IMR-90 (cell line): Measurements from ENCODE around the gene SFTA2. TPM values are rescaled to one million over a fixed set of nuclear protein-coding genes. Genes with fewer than 3 reads are reported as not detected.

Source experiments
- ATAC-seq: fragments of 200-7000 bp; cut with Tn5 transposase; 2 replicates; pipeline ENCODE4 v1.9.1; 2020; ENCODE audit warnings: low read depth, mild to moderate bottlenecking, moderate library complexity
- BruUV-seq: library from RNA; stranded (reverse); fragments of 400-500 nt; replicated peaks from 2 replicates; lab custom pipeline; 2021; lab: Mats Ljungman, UMichigan
- CTCF ChIA-PET: fragments of 300-600 bp; formaldehyde crosslinking; extraction: SDS; loops from one replicate; lab custom pipeline; 2021; ENCODE audit warnings: antibody characterized with exemption; lab: Yijun Ruan, JAX
- POLR2A ChIA-PET: fragments of 300-600 bp; sonication (Branson Sonifier 250); formaldehyde crosslinking; loops from one replicate; lab custom pipeline; 2022; ENCODE audit warnings: antibody characterized with exemption; ENCODE audit not compliant: unreplicated experiment; lab: Charles Lee
- DNase-seq: peaks from one replicate; pipeline ENCODE4 v3.0.0; 2013
- H2AFZ ChIP-seq: replicated peaks from 2 replicates; pipeline ENCODE3; 2013; ENCODE audit warnings: low read length, mild to moderate bottlenecking; ENCODE audit not compliant: poor library complexity
- H2AK5ac ChIP-seq: 2 replicates; pipeline ENCODE4 v1.6.1; 2013; ENCODE audit warnings: low read depth, low read length, inconsistent platforms
- H2AK9ac ChIP-seq: replicated peaks from 2 replicates; pipeline ENCODE3; 2013; ENCODE audit warnings: mild to moderate bottlenecking, low read depth, low read length, moderate library complexity; ENCODE audit not compliant: poor library complexity
- H2BK120ac ChIP-seq: 2 replicates; pipeline ENCODE4 v1.6.1; 2013; ENCODE audit warnings: low read depth, low read length, inconsistent platforms
- H2BK15ac ChIP-seq: 3 replicates; pipeline ENCODE4 v1.6.1; 2013; ENCODE audit warnings: low read depth, low read length, inconsistent platforms
- H2BK20ac ChIP-seq: 2 replicates; pipeline ENCODE4 v1.6.1; 2013; ENCODE audit warnings: low read depth, mild to moderate bottlenecking, inconsistent platforms, low read length, moderate library complexity
- H2BK5ac ChIP-seq: 2 replicates; pipeline ENCODE4 v1.6.1; 2013; ENCODE audit warnings: mild to moderate bottlenecking, low read depth, low read length, inconsistent platforms; ENCODE audit not compliant: poor library complexity, severe bottlenecking
- H3K14ac ChIP-seq: replicated peaks from 2 replicates; pipeline ENCODE4 v1.6.1; 2013; ENCODE audit warnings: low read depth, low read length, inconsistent platforms
- H3K18ac ChIP-seq: 2 replicates; pipeline ENCODE4 v1.6.1; 2013; ENCODE audit warnings: low read depth, low read length, control low read depth
- H3K23ac ChIP-seq: 2 replicates; pipeline ENCODE4 v1.6.1; 2013; ENCODE audit warnings: low read depth, low read length, inconsistent platforms
- H3K27ac ChIP-seq: 2 replicates; pipeline ENCODE4 v1.5.1; 2013; ENCODE audit warnings: mild to moderate bottlenecking, control low read depth, low read length; ENCODE audit not compliant: insufficient read depth
- H3K27me3 ChIP-seq: 2 replicates; pipeline ENCODE4 v1.6.1; 2013; ENCODE audit warnings: low read length; ENCODE audit not compliant: control insufficient read depth, insufficient read depth
- H3K36me3 ChIP-seq: 2 replicates; pipeline ENCODE4 v1.6.1; 2013; ENCODE audit warnings: low read length, mixed read lengths; ENCODE audit not compliant: control insufficient read depth, insufficient read depth
- H3K4ac ChIP-seq: 2 replicates; pipeline ENCODE4 v1.6.1; 2013; ENCODE audit warnings: low read depth, low read length, inconsistent platforms
- H3K4me1 ChIP-seq: 2 replicates; pipeline ENCODE4 v1.6.1; 2013; ENCODE audit warnings: low read length, mixed read lengths; ENCODE audit not compliant: control insufficient read depth, insufficient read depth
- H3K4me2 ChIP-seq: 2 replicates; pipeline ENCODE4 v1.6.1; 2013; ENCODE audit warnings: low read depth, mild to moderate bottlenecking, control low read depth, low read length, moderate library complexity
- H3K4me3 ChIP-seq: 2 replicates; pipeline ENCODE4 v1.5.1; 2013; ENCODE audit warnings: low read depth, mild to moderate bottlenecking, control low read depth, low read length, moderate library complexity; ENCODE audit not compliant: insufficient read depth
- H3K56ac ChIP-seq: 2 replicates; pipeline ENCODE4 v1.6.1; 2013; ENCODE audit warnings: low read length, inconsistent platforms; ENCODE audit not compliant: insufficient read depth; ENCODE audit errors: extremely low read depth
- H3K79me1 ChIP-seq, 2 experiments: 2 replicates each; pipeline ENCODE4 v1.6.1; 2013; ENCODE audit warnings: low read length in 2 of 2, inconsistent platforms in 1 of 2, low read depth in 1 of 2
- H3K9ac ChIP-seq: 2 replicates; pipeline ENCODE4 v1.6.1; 2013; ENCODE audit warnings: low read depth, low read length, control low read depth
- H3K9me1 ChIP-seq: 2 replicates; pipeline ENCODE4 v1.6.1; 2013; ENCODE audit warnings: low read length, inconsistent platforms; ENCODE audit not compliant: insufficient read depth
- H3K9me3 ChIP-seq: 2 replicates; pipeline ENCODE4 v1.6.1; 2013; ENCODE audit warnings: low read length; ENCODE audit not compliant: control insufficient read depth, insufficient read depth
- H4K20me1 ChIP-seq: 2 replicates; pipeline ENCODE4 v1.6.1; 2013; ENCODE audit warnings: low read length, inconsistent platforms; ENCODE audit not compliant: insufficient read depth
- H4K5ac ChIP-seq: 2 replicates; pipeline ENCODE4 v1.6.1; 2013; ENCODE audit warnings: mild to moderate bottlenecking, low read depth, low read length, control low read depth
- H4K8ac ChIP-seq, 2 experiments: 2 replicates each; pipeline ENCODE4 v1.6.1; 2013; ENCODE audit warnings: low read depth in 2 of 2, low read length in 2 of 2, control low read depth in 1 of 2, inconsistent platforms in 1 of 2
- H4K91ac ChIP-seq: 2 replicates; pipeline ENCODE4 v1.6.1; 2013; ENCODE audit warnings: low read depth, low read length, inconsistent platforms; ENCODE audit not compliant: insufficient read depth
- BHLHE40 ChIP-seq: fragments of 150-350 bp; IDR thresholded peaks from 2 replicates; pipeline ENCODE4 v1.6.1; 2016; ENCODE audit warnings: mild to moderate bottlenecking, low read depth, low read length
- CEBPB ChIP-seq: IDR thresholded peaks from 2 replicates; pipeline ENCODE4 v1.6.1; 2012; ENCODE audit warnings: low read depth, low read length, improper control_type of control experiment
- CHD1 ChIP-seq: IDR thresholded peaks from 2 replicates; pipeline ENCODE4 v1.6.1; 2012; ENCODE audit warnings: low read depth, low read length, improper control_type of control experiment
- CTCF ChIP-seq: conservative IDR thresholded peaks from 2 replicates; pipeline ENCODE4 v1.5.1; 2012; ENCODE audit warnings: mild to moderate bottlenecking, low read depth, low read length, improper control_type of control experiment
- FOS ChIP-seq: fragments of 150-350 bp; IDR thresholded peaks from 2 replicates; pipeline ENCODE4 v1.6.1; 2016; ENCODE audit warnings: low read depth, low read length
- RCOR1 ChIP-seq: IDR thresholded peaks from 2 replicates; pipeline ENCODE4 v1.6.1; 2012; ENCODE audit warnings: mild to moderate bottlenecking, low read length, improper control_type of control experiment; ENCODE audit not compliant: insufficient replicate concordance
- RFX5 ChIP-seq: IDR thresholded peaks from 2 replicates; pipeline ENCODE4 v1.8.0; 2012; ENCODE audit warnings: low read depth, mild to moderate bottlenecking, low read length, moderate library complexity
- USF2 ChIP-seq: fragments of 150-350 bp; IDR thresholded peaks from 2 replicates; pipeline ENCODE4 v1.6.1; 2017; ENCODE audit warnings: mild to moderate bottlenecking, antibody characterized with exemption, low read length, low read depth
- dilution Hi-C: fragments of 300-500 bp; cut with HindIII; formaldehyde crosslinking; loops from one replicate; pipeline ENCODE4 v1.14.3; 2018; ENCODE audit warnings: low sequenced_read_pairs; ENCODE audit not compliant: unreplicated experiment
- in situ Hi-C: fragments of 300-500 bp; cut with MboI; formaldehyde crosslinking; loops from 3 replicates; pipeline ENCODE4 v1.14.3; 2019; ENCODE audit warnings: low sequenced_read_pairs, inconsistent platforms, mixed read lengths
- intact Hi-C: fragments of 100-400 bp; cut with micrococcal nuclease; formaldehyde crosslinking; loops from 2 replicates; pipeline ENCODE4 v1.10.0; 2022
- polyA plus RNA-seq, 3 experiments: library from polyadenylated mRNA; depleted of rRNA; stranded (reverse); fragments of >200 nt; gene quantifications; 2 replicates each; pipeline ENCODE4 v1.2.3, GENCODE V29; 2012; ENCODE audit warnings: low replicate concordance in 1 of 3
- total RNA-seq: library from RNA; depleted of rRNA; stranded (reverse); fragments of >200 nt; gene quantifications from 2 replicates; pipeline ENCODE4 v1.2.3, GENCODE V29; 2012

Gene SFTA2
- total and polyA plus RNA-seq, 2 of the 4 experiments (the other 2 are of a cell fraction) = not detected

GRCh38 chr6:30886897-30887255 lies 45.1 kb downstream of the SFTA2 start:
- H4K20me1 ChIP-seq = no peaks in the 10 kb centered on the region; the same call in 1 of the 2 replicates
- peak overlapping the region; percentile 46; the same call in 2 of the 3 replicates for H2BK15ac ChIP-seq
- no peak overlapping the region; the same call in 1 of the 2 replicates for H3K18ac ChIP-seq
- no peak for TF ChIP-seq USF2
- no peak for TF ChIP-seq BHLHE40
- no peak for TF ChIP-seq CHD1
- no peak for TF ChIP-seq RFX5
- TF ChIP-seq CTCF = no peak
- TF ChIP-seq FOS = no peak
- no peak for TF ChIP-seq CEBPB
- TF ChIP-seq RCOR1 = no peak
- H3K9me1 ChIP-seq = peaks cover 9% of the 10 kb centered on the region; the same call in 1 of the 2 replicates
- POLR2A ChIA-PET = interaction anchor here (0.5 kb wide), 1 partner anchor 168 kb away, joined by 5 read pairs; no protein-coding TSS in a partner anchor
- CTCF ChIA-PET = no interaction called here
- no peaks in the 10 kb centered on the region for H3K9me3 ChIP-seq
- dilution Hi-C loops = no loop called here
- peak overlapping the region; percentile 41; the same call in 1 of the 2 replicates for H2BK20ac ChIP-seq
- peak overlapping the region; percentile 71; the same call in 1 of the 2 replicates for H2BK120ac ChIP-seq
- no peaks in the 10 kb centered on the region for H3K27me3 ChIP-seq
- H2AK5ac ChIP-seq = peak overlapping the region; percentile 8; the same call in 1 of the 2 replicates
- no peak overlapping the region; the same call in 1 of the 2 replicates for H3K4me2 ChIP-seq
- no peak overlapping the region for H3K4me3 ChIP-seq
- BruUV-seq = no TSS peak
- H2BK5ac ChIP-seq = peak overlapping the region; percentile 56
- peaks cover 42% of the 10 kb centered on the region for H3K4me1 ChIP-seq
- no peak overlapping the region for H2AFZ ChIP-seq
- DNase-seq = no peak
- H2AK9ac ChIP-seq = no peak overlapping the region
- in situ Hi-C loops = no loop called here
- H3K56ac ChIP-seq = no peak overlapping the region
- intact Hi-C loops = no loop called here
- H4K8ac ChIP-seq = peak overlapping the region; percentile 12 to 64; a peak in 3 of 4 replicates
- H3K9ac ChIP-seq = no peak overlapping the region
- H3K4ac ChIP-seq = peak overlapping the region; percentile 87
- H3K79me1 ChIP-seq = peaks cover 25 to 57% of the 10 kb centered on the region in 2 experiments
- H3K27ac ChIP-seq = no peak overlapping the region
- no peak overlapping the region for H4K5ac ChIP-seq
- H3K36me3 ChIP-seq = peaks cover 24% of the 10 kb centered on the region
- no peak overlapping the region for H4K91ac ChIP-seq
- ATAC-seq = no peak
- 0 out of 2 replicates have a peak overlapping the region, but pooled peaks have one; percentile 60 for H3K23ac ChIP-seq
- H3K14ac ChIP-seq = peak overlapping the region; percentile 75
